Prostate gland (tissue), 1 donor: Measurements from ENCODE around the gene LARGE1.

Source experiments
- POLR2A ChIP-seq: fragments of 450-650 bp; IDR thresholded peaks from one replicate; pipeline ENCODE4 v1.6.1; 2016; ENCODE audit warnings: antibody characterized with exemption, mild to moderate bottlenecking
- POLR2AphosphoS5 ChIP-seq: sonication (generic); formaldehyde crosslinking; IDR thresholded peaks from one replicate; pipeline ENCODE4 v1.6.1; 2017; ENCODE audit warnings: antibody characterized with exemption

GRCh38 chr22:33526434-33527107 is 393.7 kb downstream of the LARGE1 start:
- TF ChIP-seq POLR2A (no peak), POLR2AphosphoS5 (no peak)
